Astrocyte (in vitro differentiated cells and primary cell): ENCODE data around the gene EVL. TPM values are rescaled to one million over a fixed set of nuclear protein-coding genes. Genes with fewer than 3 reads are reported as not detected.

Experiments
- DNase-seq: peaks from one replicate; pipeline ENCODE4 v3.0.0-alpha.2; 2010; ENCODE audit warnings: low read depth
- FAIRE-seq: peaks from 2 replicates; lab custom pipeline; 2011; peaks lifted over from hg19 to GRCh38; lab: Jason Lieb, UNC
- H2AFZ ChIP-seq: 2 replicates; pipeline ENCODE4 v1.6.0; 2012; ENCODE audit warnings: low read depth, low read length, inconsistent platforms
- H3K27ac ChIP-seq: 2 replicates; pipeline ENCODE4 v1.5.1; 2011; ENCODE audit warnings: low read depth, low read length, inconsistent platforms
- H3K27me3 ChIP-seq: 2 replicates; pipeline ENCODE4 v1.6.0; 2011; ENCODE audit warnings: low read length, inconsistent platforms; ENCODE audit not compliant: insufficient read depth
- H3K36me3 ChIP-seq: 2 replicates; pipeline ENCODE4 v1.5.1; 2011; ENCODE audit warnings: low read length, inconsistent platforms; ENCODE audit not compliant: insufficient read depth
- H3K4me1 ChIP-seq: 2 replicates; pipeline ENCODE4 v1.5.1; 2011; ENCODE audit warnings: low read length, inconsistent platforms; ENCODE audit not compliant: insufficient read depth
- H3K4me2 ChIP-seq: 2 replicates; pipeline ENCODE4 v1.6.0; 2012; ENCODE audit warnings: low read length, inconsistent platforms
- H3K4me3 ChIP-seq: 2 replicates; pipeline ENCODE4 v1.5.1; 2011; ENCODE audit warnings: low read depth, mild to moderate bottlenecking, low read length, inconsistent platforms; ENCODE audit not compliant: insufficient read depth
- H3K79me2 ChIP-seq: 2 replicates; pipeline ENCODE4 v1.6.0; 2012; ENCODE audit warnings: mild to moderate bottlenecking, low read length, inconsistent platforms; ENCODE audit not compliant: insufficient read depth
- H3K9ac ChIP-seq: 2 replicates; pipeline ENCODE4 v1.6.0; 2012; ENCODE audit warnings: mild to moderate bottlenecking, low read length, inconsistent platforms
- H3K9me3 ChIP-seq: 2 replicates; pipeline ENCODE4 v1.5.1; 2012; ENCODE audit warnings: low read depth, mild to moderate bottlenecking, low read length, inconsistent platforms; ENCODE audit not compliant: insufficient read depth
- H4K20me1 ChIP-seq: 2 replicates; pipeline ENCODE4 v1.6.0; 2012; ENCODE audit warnings: low read length, inconsistent platforms; ENCODE audit not compliant: insufficient read depth
- H3K27ac Mint-ChIP-seq: one replicate; pipeline ENCODE4 v1.8.0; 2021; ENCODE audit warnings: mild to moderate bottlenecking, mixed read lengths; ENCODE audit not compliant: unreplicated experiment
- H3K27me3 Mint-ChIP-seq: one replicate; pipeline ENCODE4 v1.8.0; 2021; ENCODE audit warnings: low read depth, mixed read lengths; ENCODE audit not compliant: unreplicated experiment
- H3K36me3 Mint-ChIP-seq: one replicate; pipeline ENCODE4 v1.8.0; 2021; ENCODE audit warnings: low read depth, mixed read lengths; ENCODE audit not compliant: unreplicated experiment
- H3K4me1 Mint-ChIP-seq: one replicate; pipeline ENCODE4 v1.8.0; 2021; ENCODE audit warnings: low read depth, mixed read lengths; ENCODE audit not compliant: unreplicated experiment
- H3K4me3 Mint-ChIP-seq: one replicate; pipeline ENCODE4 v1.8.0; 2021; ENCODE audit warnings: mild to moderate bottlenecking, moderate library complexity, mixed read lengths; ENCODE audit not compliant: unreplicated experiment
- H3K9me3 Mint-ChIP-seq: one replicate; pipeline ENCODE4 v1.8.0; 2021; ENCODE audit warnings: mild to moderate bottlenecking, mixed read lengths; ENCODE audit not compliant: unreplicated experiment
- EZH2 ChIP-seq: IDR thresholded peaks from 2 replicates; pipeline ENCODE4 v1.6.1; 2012; ENCODE audit warnings: mild to moderate bottlenecking, low read length, inconsistent platforms; ENCODE audit not compliant: insufficient read depth
- total RNA-seq: library from RNA; stranded (reverse); gene quantifications from 2 replicates; pipeline ENCODE4 v1.2.1, GENCODE V29; 2021
- TF ChIP-seq, protein P1 (sequence below): IDR thresholded peaks from 2 replicates; pipeline ENCODE4 v1.5.1; 2011; ENCODE audit warnings: low read depth, mild to moderate bottlenecking, inconsistent platforms, low read length, moderate library complexity; ENCODE audit not compliant: insufficient read depth

The EVL gene
- total RNA-seq, 1 donor from 2014 or later: 48.9 TPM

DNA sequence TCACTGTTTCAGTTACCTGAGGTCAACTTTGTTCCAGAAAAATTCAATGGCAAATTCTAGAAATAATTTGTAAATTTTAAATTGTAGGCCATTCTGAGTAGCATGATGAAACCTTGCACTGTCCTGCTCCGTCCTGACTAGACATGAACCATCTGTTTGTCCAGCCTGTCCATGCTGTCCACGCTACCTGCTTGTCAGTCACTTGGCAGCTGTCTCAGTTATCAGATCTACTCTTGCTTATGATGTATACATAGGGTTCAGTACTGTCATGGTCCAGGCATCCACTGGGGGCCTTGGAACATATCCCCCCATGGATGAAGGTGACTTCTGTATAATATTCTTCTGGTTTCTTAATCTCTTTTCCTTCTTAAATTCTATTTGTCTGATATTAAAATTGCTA lies 14.1 kb upstream of the EVL start:
- H3K36me3 Mint-ChIP-seq: no peaks in the 10 kb centered on the region
- H3K27me3 Mint-ChIP-seq: no peaks in the 10 kb centered on the region
- Histone ChIP-seq H3K4me2 (no peak overlapping the region), H3K4me1 (peaks cover 1% of the 10 kb centered on the region), H3K79me2 (peaks cover 48% of the 10 kb centered on the region), H4K20me1 (peaks cover 57% of the 10 kb centered on the region), H3K9ac (no peak overlapping the region), H3K27me3 (no peaks in the 10 kb centered on the region), H3K27ac (no peak overlapping the region), H3K4me3 (no peak overlapping the region), H2AFZ (no peak overlapping the region), H3K36me3 (no peaks in the 10 kb centered on the region), H3K9me3 (no peaks in the 10 kb centered on the region)
- no peak overlapping the region for H3K4me3 Mint-ChIP-seq
- no peak for TF ChIP-seq EZH2
- TF ChIP-seq, protein P1, sequence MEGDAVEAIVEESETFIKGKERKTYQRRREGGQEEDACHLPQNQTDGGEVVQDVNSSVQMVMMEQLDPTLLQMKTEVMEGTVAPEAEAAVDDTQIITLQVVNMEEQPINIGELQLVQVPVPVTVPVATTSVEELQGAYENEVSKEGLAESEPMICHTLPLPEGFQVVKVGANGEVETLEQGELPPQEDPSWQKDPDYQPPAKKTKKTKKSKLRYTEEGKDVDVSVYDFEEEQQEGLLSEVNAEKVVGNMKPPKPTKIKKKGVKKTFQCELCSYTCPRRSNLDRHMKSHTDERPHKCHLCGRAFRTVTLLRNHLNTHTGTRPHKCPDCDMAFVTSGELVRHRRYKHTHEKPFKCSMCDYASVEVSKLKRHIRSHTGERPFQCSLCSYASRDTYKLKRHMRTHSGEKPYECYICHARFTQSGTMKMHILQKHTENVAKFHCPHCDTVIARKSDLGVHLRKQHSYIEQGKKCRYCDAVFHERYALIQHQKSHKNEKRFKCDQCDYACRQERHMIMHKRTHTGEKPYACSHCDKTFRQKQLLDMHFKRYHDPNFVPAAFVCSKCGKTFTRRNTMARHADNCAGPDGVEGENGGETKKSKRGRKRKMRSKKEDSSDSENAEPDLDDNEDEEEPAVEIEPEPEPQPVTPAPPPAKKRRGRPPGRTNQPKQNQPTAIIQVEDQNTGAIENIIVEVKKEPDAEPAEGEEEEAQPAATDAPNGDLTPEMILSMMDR: no peak
- peaks cover 13% of the 10 kb centered on the region for H3K4me1 Mint-ChIP-seq
- no peak overlapping the region for H3K27ac Mint-ChIP-seq
- H3K9me3 Mint-ChIP-seq: no peaks in the 10 kb centered on the region
- DNase-seq (no peak), FAIRE-seq (no peak)

DNA sequence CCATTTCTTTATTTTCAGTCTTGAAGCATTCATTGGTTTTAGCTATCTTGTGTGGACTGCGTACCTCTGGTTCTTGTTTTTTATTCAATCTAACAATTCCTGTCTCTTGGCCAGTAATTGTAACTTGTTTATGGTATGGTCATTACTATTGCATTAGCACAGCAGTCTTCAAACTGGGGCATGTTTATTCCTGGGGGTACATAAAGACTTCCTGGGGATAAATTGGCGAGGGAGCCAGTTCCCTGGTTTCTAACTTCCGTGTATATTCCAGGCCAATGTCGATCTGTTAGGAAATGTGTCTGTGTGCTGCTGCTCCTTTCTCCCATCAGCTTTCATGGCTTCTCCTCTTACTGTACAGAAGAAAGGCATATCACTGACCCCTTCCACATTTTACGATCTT lies 13.7 kb upstream of the EVL start:
- Histone ChIP-seq H3K9ac (no peak overlapping the region), H3K27ac (no peak overlapping the region), H3K27me3 (no peaks in the 10 kb centered on the region), H4K20me1 (peaks cover 58% of the 10 kb centered on the region), H3K9me3 (no peaks in the 10 kb centered on the region), H3K79me2 (peaks cover 48% of the 10 kb centered on the region), H3K4me1 (no peaks in the 10 kb centered on the region), H2AFZ (no peak overlapping the region), H3K4me3 (no peak overlapping the region), H3K4me2 (no peak overlapping the region), H3K36me3 (no peaks in the 10 kb centered on the region)
- DNase-seq (no peak), FAIRE-seq (no peak)
- no peaks in the 10 kb centered on the region for H3K36me3 Mint-ChIP-seq
- H3K27ac Mint-ChIP-seq: no peak overlapping the region
- peaks cover 13% of the 10 kb centered on the region for H3K4me1 Mint-ChIP-seq
- H3K9me3 Mint-ChIP-seq: no peaks in the 10 kb centered on the region
- TF ChIP-seq EZH2: no peak
- TF ChIP-seq, protein P1: no peak
- no peak overlapping the region for H3K4me3 Mint-ChIP-seq
- no peaks in the 10 kb centered on the region for H3K27me3 Mint-ChIP-seq

DNA sequence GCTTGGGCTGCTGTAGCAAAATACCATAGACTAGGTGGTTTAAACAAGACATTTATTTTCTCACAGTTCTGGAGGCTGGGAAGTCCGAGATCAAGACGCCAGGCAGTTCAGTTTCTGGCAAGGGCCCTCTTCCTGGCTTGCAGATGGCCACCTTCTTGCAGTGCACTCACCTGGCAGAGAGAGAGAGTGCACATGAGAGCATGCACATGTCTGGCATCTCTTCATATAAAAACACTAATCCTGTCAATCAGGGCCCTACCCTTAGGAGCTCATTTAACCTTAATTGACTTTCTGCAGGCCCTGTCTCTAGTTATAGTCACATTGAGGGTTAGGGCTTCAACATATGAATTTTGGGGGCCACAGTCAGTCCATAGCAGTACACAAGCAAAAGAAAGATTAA lies 12.4 kb upstream of the EVL start:
- no peak overlapping the region for H3K4me3 Mint-ChIP-seq
- Histone ChIP-seq H3K9me3 (no peaks in the 10 kb centered on the region), H3K36me3 (no peaks in the 10 kb centered on the region), H3K4me1 (no peaks in the 10 kb centered on the region), H3K27me3 (no peaks in the 10 kb centered on the region), H2AFZ (no peak overlapping the region), H3K9ac (no peak overlapping the region), H4K20me1 (peaks cover 63% of the 10 kb centered on the region), H3K4me3 (no peak overlapping the region), H3K27ac (no peak overlapping the region), H3K4me2 (no peak overlapping the region), H3K79me2 (peaks cover 39% of the 10 kb centered on the region)
- no peaks in the 10 kb centered on the region for H3K27me3 Mint-ChIP-seq
- TF ChIP-seq, protein P1: no peak
- no peak for TF ChIP-seq EZH2
- H3K4me1 Mint-ChIP-seq: peaks cover 16% of the 10 kb centered on the region
- FAIRE-seq: no peak
- no peak for DNase-seq
- H3K27ac Mint-ChIP-seq: no peak overlapping the region
- H3K36me3 Mint-ChIP-seq: no peaks in the 10 kb centered on the region
- no peaks in the 10 kb centered on the region for H3K9me3 Mint-ChIP-seq
